Common myeloid progenitor, CD34-positive (primary cell): ENCODE results near the gene GNAS.

Experiments used
- CTCF ChIA-PET: fragments of 350-600 bp; sonication (Branson Sonifier 250); formaldehyde crosslinking; loops from one replicate; lab custom pipeline; 2021; ENCODE audit warnings: antibody characterized with exemption; lab: Charles Lee
- POLR2A ChIA-PET: fragments of 350-600 bp; sonication (Branson Sonifier 250); formaldehyde crosslinking; loops from one replicate; lab custom pipeline; 2021; ENCODE audit warnings: antibody characterized with exemption; lab: Charles Lee
- DNase-seq, 3 donors: peaks; one replicate each; pipeline versions ENCODE4 v3.0.0 to v3.0.0-alpha.2; 2013
- H3K27ac ChIP-seq, 2 experiments: 1 replicate in 1 of 2; 2 replicates in 1 of 2; pipeline ENCODE4 v1.7.0; 2013; ENCODE audit warnings: inconsistent platforms in 2 of 2, low read length in 2 of 2, mild to moderate bottlenecking in 2 of 2, low read depth in 1 of 2, moderate library complexity in 1 of 2; ENCODE audit not compliant: severe bottlenecking in 2 of 2, insufficient read depth in 1 of 2, poor library complexity in 1 of 2
- H3K27me3 ChIP-seq, 5 experiments: replicated peaks in 2 of 5; 1 replicate in 3 of 5; 2 replicates in 2 of 5; pipeline versions ENCODE4 v1.6.1 to v1.7.0; 2013; ENCODE audit warnings: low read length in 4 of 5, mild to moderate bottlenecking in 2 of 5, moderate library complexity in 2 of 5, inconsistent platforms in 1 of 5; ENCODE audit not compliant: insufficient read depth in 5 of 5, control insufficient read depth in 4 of 5
- H3K36me3 ChIP-seq, 4 experiments: 1 replicate in 2 of 4; 2 replicates in 2 of 4; pipeline versions ENCODE4 v1.6.1 to v1.7.0; 2013; ENCODE audit warnings: low read length in 3 of 4, control low read depth in 1 of 4, mild to moderate bottlenecking in 1 of 4; ENCODE audit not compliant: control insufficient read depth in 4 of 4, insufficient read depth in 4 of 4
- H3K4me1 ChIP-seq, 4 experiments: 1 replicate in 3 of 4; 2 replicates in 1 of 4; pipeline versions ENCODE4 v1.6.1 to v1.7.1; 2013; ENCODE audit warnings: low read length in 3 of 4, mild to moderate bottlenecking in 3 of 4, control low read depth in 1 of 4, inconsistent platforms in 1 of 4, moderate library complexity in 1 of 4; ENCODE audit not compliant: control insufficient read depth in 4 of 4, insufficient read depth in 4 of 4; ENCODE audit errors: control extremely low read depth in 1 of 4
- H3K4me3 ChIP-seq, 7 experiments: 1 replicate in 4 of 7; 2 replicates in 3 of 7; pipeline versions ENCODE4 v1.5.1 to v1.7.0; 2013; ENCODE audit warnings: mild to moderate bottlenecking in 7 of 7, low read length in 6 of 7, moderate library complexity in 6 of 7, inconsistent platforms in 2 of 7, low read depth in 2 of 7, control low read depth in 1 of 7; ENCODE audit not compliant: insufficient read depth in 4 of 7, control insufficient read depth in 1 of 7; ENCODE audit errors: extremely low read depth in 1 of 7
- H3K9me3 ChIP-seq, 5 experiments: 1 replicate in 4 of 5; 2 replicates in 1 of 5; pipeline versions ENCODE4 v1.6.1 to v1.7.1; 2013; ENCODE audit warnings: low read length in 4 of 5, mild to moderate bottlenecking in 2 of 5, inconsistent platforms in 1 of 5, low read depth in 1 of 5, moderate library complexity in 1 of 5; ENCODE audit not compliant: control insufficient read depth in 4 of 5, insufficient read depth in 2 of 5; ENCODE audit errors: control extremely low read depth in 1 of 5
- WGBS: methylation state at CpG from one replicate; pipeline ENCODE4 v1.1.5; 2013; ENCODE audit not compliant: insufficient coverage; 5-methylcytosine and 5-hydroxymethylcytosine counted together

GNAS gene

DNA sequence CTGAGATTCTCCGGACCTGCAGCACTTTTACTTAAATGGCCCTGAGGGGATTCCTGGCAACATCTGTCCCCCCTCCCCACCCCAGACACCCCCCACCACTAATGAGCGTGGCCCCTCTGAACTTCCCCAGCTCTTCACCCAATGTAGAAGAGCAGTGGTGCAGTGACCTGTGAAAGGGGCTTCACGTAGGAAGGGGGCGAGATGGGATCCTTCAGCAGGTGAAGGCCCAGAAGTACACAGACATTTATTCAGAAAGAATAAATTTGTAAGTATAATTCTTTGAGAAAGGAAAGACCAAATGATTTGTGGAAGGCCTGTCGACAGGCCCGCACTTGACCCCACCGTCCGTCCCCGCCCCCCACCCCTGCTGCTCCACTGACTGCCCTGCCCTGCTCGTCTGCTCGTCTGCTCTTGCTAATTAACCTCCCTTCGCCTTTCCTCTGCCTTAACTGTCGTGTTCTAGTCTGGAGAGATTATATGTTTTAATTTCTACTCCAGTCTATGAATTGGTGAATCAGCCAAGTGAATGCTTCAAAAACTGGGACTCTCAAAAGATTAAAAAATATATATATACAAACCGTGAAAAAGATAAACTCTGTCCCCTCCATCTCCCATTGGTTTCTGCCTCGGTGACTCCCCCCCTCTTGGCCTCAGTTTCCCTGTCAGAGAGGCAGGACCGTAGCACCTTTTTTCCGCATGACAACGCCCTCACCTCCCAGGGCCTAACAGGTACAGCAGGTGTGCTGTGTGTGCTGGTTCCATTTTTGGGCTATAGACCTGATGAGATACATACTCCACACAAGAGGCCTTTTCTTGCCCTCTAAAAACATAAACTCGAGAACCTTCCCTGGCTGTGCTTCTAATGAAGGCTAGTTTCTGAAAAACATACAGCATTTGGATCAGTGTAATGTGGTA is 49.2 kb downstream of the GNAS start:
- H3K36me3 ChIP-seq, result peaks cover 23 to 88% (median 49%) of the 10 kb centered on the region in 4 experiments
- 98% methylated on average over 7 of the region's 19 CpGs for WGBS
- POLR2A ChIA-PET, result interaction anchor here (0.6 kb wide), 1 partner anchor 71 kb away, joined by 4 read pairs; no protein-coding TSS in a partner anchor
- CTCF ChIA-PET, result no interaction called here
- DNase-seq, result no peak
- H3K27me3 ChIP-seq, result no peaks in the 10 kb centered on the region
- peaks cover 6 to 18% (median 14%) of the 10 kb centered on the region in 4 experiments for H3K4me1 ChIP-seq
- no peak overlapping the region for H3K4me3 ChIP-seq
- no peak overlapping the region for H3K27ac ChIP-seq
- no peaks in the 10 kb centered on the region for H3K9me3 ChIP-seq

DNA sequence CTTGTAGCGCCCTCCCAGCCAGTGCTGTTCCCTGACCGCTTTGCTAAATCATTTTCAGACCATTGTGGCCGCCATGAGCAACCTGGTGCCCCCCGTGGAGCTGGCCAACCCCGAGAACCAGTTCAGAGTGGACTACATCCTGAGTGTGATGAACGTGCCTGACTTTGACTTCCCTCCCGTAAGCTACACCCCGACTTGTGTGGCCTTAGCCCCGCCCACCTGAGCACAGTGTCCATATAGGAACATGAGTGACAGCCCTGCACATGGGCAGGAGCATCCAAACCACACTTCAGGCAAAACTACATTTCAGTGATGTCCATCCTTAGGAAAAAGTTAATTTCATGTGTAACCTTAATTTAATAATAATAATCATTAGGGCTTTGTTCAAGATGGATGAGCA is 51.1 kb downstream of the GNAS start:
- Histone ChIP-seq H3K27me3 (no peaks in the 10 kb centered on the region), H3K27ac (no peak overlapping the region), H3K4me1 (peaks cover 19 to 27% (median 25%) of the 10 kb centered on the region in 4 experiments), H3K4me3 (no peak overlapping the region), H3K9me3 (no peaks in the 10 kb centered on the region), H3K36me3 (peaks cover 16 to 80% (median 44%) of the 10 kb centered on the region in 4 experiments)
- WGBS, result 90% methylated on average over 5 of the region's 9 CpGs
- DNase-seq, result no peak
- ChIA-PET POLR2A (no interaction called here), CTCF (no interaction called here)

DNA sequence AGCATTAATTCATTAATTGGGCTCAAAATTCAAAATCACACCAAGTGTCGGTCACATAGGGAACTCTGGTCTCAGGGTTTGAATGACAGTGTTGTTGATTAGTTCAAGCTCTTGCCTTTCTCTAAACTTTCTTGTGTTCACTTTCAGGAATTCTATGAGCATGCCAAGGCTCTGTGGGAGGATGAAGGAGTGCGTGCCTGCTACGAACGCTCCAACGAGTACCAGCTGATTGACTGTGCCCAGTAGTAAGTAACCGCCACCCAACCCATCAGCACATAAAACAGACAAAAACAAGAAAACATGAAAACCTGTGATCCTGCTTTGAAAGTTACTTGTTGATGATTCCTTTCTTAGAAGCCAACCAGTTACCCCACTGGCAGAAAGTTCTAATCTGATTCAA is 52.7 kb downstream of the GNAS start:
- Histone ChIP-seq H3K9me3 (no peaks in the 10 kb centered on the region), H3K36me3 (peaks cover 18 to 80% (median 48%) of the 10 kb centered on the region in 4 experiments), H3K27ac (no peak overlapping the region), H3K27me3 (no peaks in the 10 kb centered on the region), H3K4me1 (peaks cover 23 to 32% (median 30%) of the 10 kb centered on the region in 4 experiments), H3K4me3 (no peak overlapping the region)
- CTCF ChIA-PET, result no interaction called here
- WGBS, result 100% methylated on average over 6 of the region's 6 CpGs
- POLR2A ChIA-PET, result no interaction called here
- DNase-seq, result no peak

DNA sequence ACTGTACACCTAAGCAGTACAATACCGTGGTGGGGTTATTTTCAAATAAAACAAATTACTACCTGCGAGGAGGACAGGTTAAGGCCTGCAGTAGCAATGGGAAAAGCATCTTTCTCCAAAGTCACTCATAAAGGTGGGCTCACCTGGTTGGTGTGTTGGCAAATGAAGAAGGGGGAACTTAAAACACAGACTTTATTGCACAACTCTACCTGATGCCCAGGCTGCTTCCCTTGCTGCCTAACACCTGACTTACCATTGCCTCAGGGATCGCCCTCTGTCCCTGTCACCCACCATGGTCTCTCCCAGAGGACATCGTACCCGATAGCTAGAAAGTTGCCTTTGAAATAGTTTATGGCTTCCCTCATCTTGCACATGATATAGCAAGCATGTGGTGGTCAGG is 53.6 kb downstream of the GNAS start:
- 100% methylated on average over 1 of the region's 5 CpGs for WGBS
- CTCF ChIA-PET, result no interaction called here
- peaks cover 21 to 81% (median 54%) of the 10 kb centered on the region in 4 experiments for H3K36me3 ChIP-seq
- no peak overlapping the region for H3K4me3 ChIP-seq
- POLR2A ChIA-PET, result interaction anchor here (0.6 to 1.7 kb wide), 2 partner anchors 15 to 1508 kb away, joined by 3 to 11 read pairs; no protein-coding TSS in a partner anchor
- H3K27me3 ChIP-seq, result no peaks in the 10 kb centered on the region
- peaks cover 23 to 32% (median 30%) of the 10 kb centered on the region in 4 experiments for H3K4me1 ChIP-seq
- no peak overlapping the region for H3K27ac ChIP-seq
- DNase-seq, result no peak
- no peaks in the 10 kb centered on the region for H3K9me3 ChIP-seq

DNA sequence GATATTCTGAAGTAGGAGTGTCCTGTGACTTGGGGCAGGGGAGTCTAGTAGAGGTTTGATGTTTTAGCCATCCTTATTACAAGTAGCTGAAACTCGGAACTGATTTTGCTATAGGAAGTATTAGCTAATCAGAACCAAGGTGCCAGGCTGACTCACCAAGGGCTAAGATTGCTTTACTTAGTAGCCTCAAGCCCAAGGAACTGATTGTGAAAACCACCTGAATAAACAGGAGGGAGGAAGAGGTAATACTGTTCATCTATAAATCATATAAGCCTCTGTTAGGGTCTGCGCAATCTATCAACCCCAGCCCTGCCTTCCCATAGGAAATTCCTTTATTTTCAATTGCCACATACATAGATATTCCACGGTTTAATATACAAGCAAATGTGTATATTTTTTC is 54.4 kb downstream of the GNAS start:
- peak in 2 of 3 donors; percentile 43 to 52 for DNase-seq

DNA sequence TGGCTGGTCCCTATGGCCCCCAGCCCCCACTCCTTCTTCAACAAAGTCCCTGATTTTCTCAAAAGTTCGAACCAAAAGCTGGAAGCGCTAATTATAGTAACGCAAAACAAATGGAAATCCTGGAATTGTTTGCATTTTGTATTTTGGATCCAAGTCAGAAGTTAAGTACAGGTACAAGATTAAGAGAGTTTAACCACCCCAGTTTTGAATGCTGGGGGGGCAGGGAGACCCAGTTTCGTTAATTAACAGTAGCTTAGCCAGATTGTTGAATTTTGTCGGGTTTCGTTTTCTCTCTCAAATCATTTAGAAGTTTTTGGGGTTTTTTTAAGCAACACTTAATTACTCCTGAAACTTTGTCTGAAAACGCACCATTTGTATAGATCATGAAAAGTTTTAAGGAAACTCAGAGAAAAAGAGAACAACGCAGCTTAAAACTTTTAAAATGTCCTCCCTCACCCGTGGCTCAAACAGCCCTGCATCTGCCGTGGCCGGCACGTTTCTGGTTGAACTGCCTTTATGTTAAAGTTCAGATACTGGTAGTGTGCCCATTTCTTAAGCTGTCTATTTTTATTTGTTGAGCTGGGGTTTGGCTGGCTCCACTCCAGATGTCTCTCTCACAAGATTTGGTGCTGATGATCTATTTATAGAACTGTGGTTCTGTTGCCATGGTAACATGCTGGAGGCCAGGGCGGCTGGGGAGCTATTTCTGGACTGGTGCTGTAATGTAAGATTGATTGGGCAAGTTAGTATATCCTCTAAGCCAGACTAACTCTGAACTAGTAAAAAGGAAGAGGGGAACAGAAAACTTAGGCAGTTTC is 55.0 kb downstream of the GNAS start:
- ChIA-PET CTCF (interaction anchor here (1.0 to 1.4 kb wide), 3 partner anchors 13 to 175 kb away, joined by 3 to 4 read pairs (median 4); no protein-coding TSS in a partner anchor), POLR2A (interaction anchor here (0.7 to 1.7 kb wide), 5 partner anchors 10 to 314 kb away, joined by 3 to 11 read pairs (median 3); partner anchors contain the start of gene ATP5F1E)
- WGBS, result 82% methylated on average over 2 of the region's 13 CpGs
- Histone ChIP-seq H3K9me3 (no peaks in the 10 kb centered on the region), H3K36me3 (peaks cover 26 to 81% (median 56%) of the 10 kb centered on the region in 4 experiments), H3K4me3 (peak overlapping the region in 6 of 7 experiments; percentile 12 to 66 (median 39)), H3K27ac (peak overlapping the region; percentile 67 to 75), H3K27me3 (no peaks in the 10 kb centered on the region), H3K4me1 (peaks cover 23 to 32% (median 30%) of the 10 kb centered on the region in 4 experiments)
- DNase-seq, result peak; percentile 92 to 98 (median 97)

More for the DNA sequence above, 54.4 kb downstream of the GNAS start:
- no peaks in the 10 kb centered on the region for H3K27me3 ChIP-seq
- no peaks in the 10 kb centered on the region for H3K9me3 ChIP-seq
- peak overlapping the region in 1 of 2 experiments; percentile 75 for H3K27ac ChIP-seq
- no CpG with 5 or more reads among the region's 3 CpGs for WGBS
- CTCF ChIA-PET, result interaction anchor here (1.0 to 1.4 kb wide), 3 partner anchors 12 to 175 kb away, joined by 3 to 4 read pairs (median 4); no protein-coding TSS in a partner anchor
- H3K36me3 ChIP-seq, result peaks cover 24 to 84% (median 58%) of the 10 kb centered on the region in 4 experiments
- H3K4me1 ChIP-seq, result peaks cover 23 to 32% (median 30%) of the 10 kb centered on the region in 4 experiments
- H3K4me3 ChIP-seq, result peak overlapping the region in 4 of 7 experiments; percentile 8 to 66 (median 31)
- POLR2A ChIA-PET, result interaction anchor here (0.6 to 1.7 kb wide), 5 partner anchors 9 to 1509 kb away, joined by 3 to 11 read pairs (median 3); partner anchors contain the start of gene ATP5F1E
